ENCODE measurements around the gene OTOF.

The OTOF gene

GRCh38 chr2:26464390-26465265, 13.3 kb downstream of the OTOF start:
- DNase-seq = no peak

GRCh38 chr2:26463244-26464192, 14.4 kb downstream of the OTOF start:
- no peak for DNase-seq

- DNase-seq = no peak
Observed at GRCh38 chr2:26462511-26463243, 15.2 kb downstream of the OTOF start.

- DNase-seq = no peak
Observed at GRCh38 chr2:26462100-26462499, 15.8 kb downstream of the OTOF start.

- DNase-seq = no peak
Observed at GRCh38 chr2:26461601-26462023, 16.3 kb downstream of the OTOF start.

GRCh38 chr2:26460613-26461031, 17.3 kb downstream of the OTOF start:
- no peak for DNase-seq

GRCh38 chr2:26459991-26460612, 17.8 kb downstream of the OTOF start:
- no peak for DNase-seq

- DNase-seq = no peak
Observed at GRCh38 chr2:26458365-26459042, 19.4 kb downstream of the OTOF start.

- no peak for DNase-seq
Observed at GRCh38 chr2:26457695-26458364, 20.1 kb downstream of the OTOF start.

- no peak for DNase-seq
Observed at GRCh38 chr2:26457251-26457666, 20.7 kb downstream of the OTOF start.

GRCh38 chr2:26456440-26457250, 21.3 kb downstream of the OTOF start:
- no peak for DNase-seq

- DNase-seq = no peak
Observed at GRCh38 chr2:26455670-26456439, 22.1 kb downstream of the OTOF start.

GRCh38 chr2:26455037-26455669, 22.8 kb downstream of the OTOF start:
- DNase-seq = no peak

- DNase-seq = no peak
Observed at GRCh38 chr2:26454561-26455001, 23.3 kb downstream of the OTOF start.

GRCh38 chr2:26453421-26454329, 24.2 kb downstream of the OTOF start:
- DNase-seq = no peak

GRCh38 chr2:26451700-26452099, 26.2 kb downstream of the OTOF start:
- DNase-seq = no peak

GRCh38 chr2:26450031-26450635, 27.8 kb downstream of the OTOF start:
- no peak for DNase-seq
